Measurements from ENCODE around the gene PRR14L. TPM values are rescaled to one million over a fixed set of nuclear protein-coding genes. Genes with fewer than 3 reads are reported as not detected.
A peak's percentile ranks its signal among the peaks of the same experiment; 100 is the strongest.

PRR14L gene
- total RNA-seq, 6 experiments from 2014 or later, result 28.4 to 39.6 (median 34.2) TPM

GRCh38 chr22:31635638-31636306 is 114.2 kb downstream of the PRR14L start:
- no peaks in the 10 kb centered on the region; the same call in 1 of the 2 replicates for H3K27me3 Mint-ChIP-seq (ENCODE audit: insufficient read depth)
- H3K27ac Mint-ChIP-seq, result no peak overlapping the region
- no peak for TF ChIP-seq CTCF (IDR thresholded peaks at IDR 0.05)
- DNase-seq, result no peak
- H3K36me3 Mint-ChIP-seq (ENCODE audit: low read depth), result no peaks in the 10 kb centered on the region
- H3K9me3 Mint-ChIP-seq, result no peaks in the 10 kb centered on the region
- H3K4me1 Mint-ChIP-seq (ENCODE audit: low read depth), result peaks cover 24% of the 10 kb centered on the region
- H3K4me3 Mint-ChIP-seq, result no peak overlapping the region

GRCh38 chr22:31631436-31631835 is 118.5 kb downstream of the PRR14L start:
- no peaks in the 10 kb centered on the region for H3K9me3 Mint-ChIP-seq
- peaks cover 1% of the 10 kb centered on the region; the same call in 1 of the 2 replicates for H3K27me3 Mint-ChIP-seq (ENCODE audit: insufficient read depth)
- no peak for TF ChIP-seq CTCF (IDR thresholded peaks at IDR 0.05)
- H3K27ac Mint-ChIP-seq, result peak overlapping the region; percentile 89
- H3K4me1 Mint-ChIP-seq (ENCODE audit: low read depth), result peaks cover 41% of the 10 kb centered on the region
- no peak for DNase-seq
- no peaks in the 10 kb centered on the region; the same call in 1 of the 2 replicates for H3K36me3 Mint-ChIP-seq (ENCODE audit: low read depth)
- H3K4me3 Mint-ChIP-seq, result peak overlapping the region; percentile 88

Other genes starting within 250 kb of the PRR14L start
- gene PISD, start 87.9 kb downstream of the PRR14L start, total RNA-seq (2021; fragmentation: NEBNext Ultra II Directional; extraction: Animal tissue kit (Norgen Biotek cat#: 25700)), result 10 to 100 TPM; 38.4 to 47.3 (median 43.3) TPM
- gene DEPDC5, start 3.9 kb upstream of the PRR14L start, total RNA-seq (2021; fragmentation: NEBNext Ultra II Directional; extraction: Animal tissue kit (Norgen Biotek cat#: 25700)), result 10 to 100 TPM in 5 of 6 experiments, 1 to 10 TPM in 1; 9.7 to 14.3 (median 12.5) TPM
- 100 to 1,000 TPM; 127 to 194 (median 184) TPM for gene YWHAH, start 194.4 kb upstream of the PRR14L start, total RNA-seq (2021; fragmentation: NEBNext Ultra II Directional; extraction: Animal tissue kit (Norgen Biotek cat#: 25700))

All from HFFc6 (cell line).